ENCODE results near the gene PMEL. TPM values are rescaled to one million over a fixed set of nuclear protein-coding genes. Genes with fewer than 3 reads are reported as not detected.

Gene PMEL
- total RNA-seq, 3 donors from 2014 or later, result 0.13 to 0.41 TPM; not detected in 1

DNA sequence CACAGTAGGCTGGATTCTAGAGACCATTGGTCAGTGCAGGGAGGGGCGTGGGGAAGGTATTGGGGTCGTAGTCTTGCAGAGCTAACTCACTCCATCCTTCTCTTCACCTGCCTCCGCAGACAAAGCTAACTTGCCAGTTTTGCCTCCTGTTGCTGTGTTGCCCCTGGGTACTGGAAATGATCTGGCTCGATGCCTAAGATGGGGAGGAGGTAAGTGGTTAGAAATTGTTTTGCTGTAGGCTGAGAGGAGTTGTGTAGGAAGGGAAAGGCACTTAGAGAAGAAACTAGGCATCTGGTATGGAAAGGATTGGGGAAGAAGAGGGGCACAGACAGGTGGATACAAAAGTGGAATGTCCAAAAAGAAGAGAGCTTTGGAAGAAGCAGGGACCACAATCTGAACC, 23.8 kb downstream of the PMEL start:
- ATAC-seq, result no peak
- Mint-ChIP-seq H3K27me3 (ENCODE audit: low read depth) (no peaks in the 10 kb centered on the region), H3K36me3 (ENCODE audit: insufficient read depth) (peaks cover 64% of the 10 kb centered on the region), H3K4me1 (ENCODE audit: low read depth) (peaks cover 72% of the 10 kb centered on the region), H3K4me3 (no peak overlapping the region), H3K9me3 (no peaks in the 10 kb centered on the region)
- no peak for DNase-seq

DNA sequence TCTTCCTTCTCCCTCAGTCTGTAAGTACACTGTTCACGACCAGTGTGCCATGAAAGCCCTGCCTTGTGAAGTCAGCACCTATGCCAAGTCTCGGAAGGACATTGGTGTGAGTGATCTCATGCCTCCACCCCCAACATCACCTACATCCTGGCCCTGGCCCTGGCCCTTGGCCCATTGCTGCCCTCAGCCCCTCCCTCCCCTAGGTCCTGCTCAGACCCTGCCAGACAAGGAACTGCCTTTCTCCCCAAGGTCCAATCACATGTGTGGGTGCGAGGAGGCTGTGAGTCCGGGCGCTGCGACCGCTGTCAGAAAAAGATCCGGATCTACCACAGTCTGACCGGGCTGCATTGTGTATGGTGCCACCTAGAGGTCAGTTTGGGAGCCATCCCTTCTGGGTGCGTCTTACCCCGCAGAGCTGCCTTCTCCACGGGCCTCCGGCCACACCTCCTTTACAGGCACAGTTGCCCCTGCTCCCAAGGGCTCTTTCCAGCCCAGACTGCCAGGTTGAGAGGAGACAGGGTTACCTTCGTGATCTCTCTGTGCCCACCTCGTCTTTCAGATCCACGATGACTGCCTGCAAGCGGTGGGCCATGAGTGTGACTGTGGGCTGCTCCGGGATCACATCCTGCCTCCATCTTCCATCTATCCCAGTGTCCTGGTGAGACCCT, 25.6 kb downstream of the PMEL start:
- Mint-ChIP-seq H3K9me3 (no peaks in the 10 kb centered on the region), H3K4me3 (peak overlapping the region; percentile 27), H3K27me3 (ENCODE audit: low read depth) (no peaks in the 10 kb centered on the region), H3K4me1 (ENCODE audit: low read depth) (peaks cover 79% of the 10 kb centered on the region), H3K36me3 (ENCODE audit: insufficient read depth) (peaks cover 62% of the 10 kb centered on the region)
- DNase-seq, result peak; percentile 79
- ATAC-seq, result peak; percentile 87 to 88

DNA sequence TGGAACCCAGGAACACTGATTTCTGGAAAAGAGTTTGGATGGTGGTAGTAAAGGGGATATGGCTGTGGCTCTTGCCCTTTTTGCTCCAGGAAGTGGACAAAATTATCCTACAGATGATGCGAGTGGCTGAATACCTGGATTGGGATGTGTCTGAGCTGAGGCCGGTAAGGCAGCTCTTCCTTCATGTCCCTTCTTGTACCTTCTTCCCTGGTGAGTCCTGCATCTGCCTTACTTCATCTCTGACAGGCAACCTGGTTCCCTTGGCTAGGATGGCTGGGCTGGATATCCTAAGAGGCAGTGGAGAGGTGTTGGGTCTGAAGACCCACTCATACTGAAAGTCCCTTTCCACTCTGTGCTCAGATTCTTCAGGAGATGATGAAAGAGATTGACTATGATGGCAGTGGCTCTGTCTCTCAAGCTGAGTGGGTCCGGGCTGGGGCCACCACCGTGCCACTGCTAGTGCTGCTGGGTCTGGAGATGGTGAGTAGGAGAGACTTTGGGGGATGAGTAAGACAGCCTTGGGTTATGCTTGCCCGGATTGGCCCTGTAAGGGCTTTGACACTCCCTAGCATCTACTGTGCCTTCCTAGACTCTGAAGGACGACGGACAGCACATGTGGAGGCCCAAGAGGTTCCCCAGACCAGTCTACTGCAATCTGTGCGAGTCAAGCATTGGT, 26.9 kb downstream of the PMEL start:
- H3K36me3 Mint-ChIP-seq (ENCODE audit: insufficient read depth), result peaks cover 53% of the 10 kb centered on the region
- ATAC-seq, result peak; percentile 39
- H3K9me3 Mint-ChIP-seq, result no peaks in the 10 kb centered on the region
- H3K27me3 Mint-ChIP-seq (ENCODE audit: low read depth), result no peaks in the 10 kb centered on the region
- DNase-seq, result no peak
- H3K4me1 Mint-ChIP-seq (ENCODE audit: low read depth), result peaks cover 86% of the 10 kb centered on the region
- H3K4me3 Mint-ChIP-seq, result no peak overlapping the region

DNA sequence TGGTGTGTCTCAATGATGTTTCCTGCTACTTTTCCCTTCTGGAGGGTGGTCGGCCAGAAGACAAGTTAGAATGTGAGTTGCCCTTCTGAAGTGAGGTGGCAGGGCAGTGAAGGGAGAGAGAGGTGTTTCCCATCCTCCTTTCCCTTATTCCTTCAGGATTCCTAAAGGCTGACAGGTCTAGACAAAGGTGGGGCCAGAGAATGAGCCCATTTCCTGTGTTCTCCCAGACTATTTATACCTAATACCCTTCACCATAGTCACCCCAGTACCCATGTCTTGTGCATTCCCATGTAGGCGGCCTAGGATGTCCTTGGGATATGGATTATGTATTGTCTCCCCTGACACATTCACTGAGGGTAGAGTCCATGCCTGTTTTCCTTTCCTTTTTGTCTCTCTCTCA, 27.9 kb downstream of the PMEL start:
- no peaks in the 10 kb centered on the region for H3K27me3 Mint-ChIP-seq (ENCODE audit: low read depth)
- H3K9me3 Mint-ChIP-seq, result no peaks in the 10 kb centered on the region
- DNase-seq (no peak), ATAC-seq (no peak)
- H3K4me1 Mint-ChIP-seq (ENCODE audit: low read depth), result peaks cover 93% of the 10 kb centered on the region
- H3K36me3 Mint-ChIP-seq (ENCODE audit: insufficient read depth), result peaks cover 49% of the 10 kb centered on the region
- no peak overlapping the region for H3K4me3 Mint-ChIP-seq

- Mint-ChIP-seq H3K27me3 (ENCODE audit: low read depth) (no peaks in the 10 kb centered on the region), H3K4me3 (peak overlapping the region; percentile 98), H3K4me1 (ENCODE audit: low read depth) (peaks cover 86% of the 10 kb centered on the region), H3K9me3 (no peaks in the 10 kb centered on the region), H3K36me3 (ENCODE audit: insufficient read depth) (peaks cover 33% of the 10 kb centered on the region)
- peak; percentile 26 for DNase-seq
- peak; percentile 23 to 30 for ATAC-seq
These were observed 30.1 kb downstream of the PMEL start for GRCh38 chr12:55935738-55936151.

- Mint-ChIP-seq H3K4me1 (ENCODE audit: low read depth) (peaks cover 86% of the 10 kb centered on the region), H3K27me3 (ENCODE audit: low read depth) (no peaks in the 10 kb centered on the region)
These were observed 31.1 kb downstream of the PMEL start for GRCh38 chr12:55934773-55935172.

DNA sequence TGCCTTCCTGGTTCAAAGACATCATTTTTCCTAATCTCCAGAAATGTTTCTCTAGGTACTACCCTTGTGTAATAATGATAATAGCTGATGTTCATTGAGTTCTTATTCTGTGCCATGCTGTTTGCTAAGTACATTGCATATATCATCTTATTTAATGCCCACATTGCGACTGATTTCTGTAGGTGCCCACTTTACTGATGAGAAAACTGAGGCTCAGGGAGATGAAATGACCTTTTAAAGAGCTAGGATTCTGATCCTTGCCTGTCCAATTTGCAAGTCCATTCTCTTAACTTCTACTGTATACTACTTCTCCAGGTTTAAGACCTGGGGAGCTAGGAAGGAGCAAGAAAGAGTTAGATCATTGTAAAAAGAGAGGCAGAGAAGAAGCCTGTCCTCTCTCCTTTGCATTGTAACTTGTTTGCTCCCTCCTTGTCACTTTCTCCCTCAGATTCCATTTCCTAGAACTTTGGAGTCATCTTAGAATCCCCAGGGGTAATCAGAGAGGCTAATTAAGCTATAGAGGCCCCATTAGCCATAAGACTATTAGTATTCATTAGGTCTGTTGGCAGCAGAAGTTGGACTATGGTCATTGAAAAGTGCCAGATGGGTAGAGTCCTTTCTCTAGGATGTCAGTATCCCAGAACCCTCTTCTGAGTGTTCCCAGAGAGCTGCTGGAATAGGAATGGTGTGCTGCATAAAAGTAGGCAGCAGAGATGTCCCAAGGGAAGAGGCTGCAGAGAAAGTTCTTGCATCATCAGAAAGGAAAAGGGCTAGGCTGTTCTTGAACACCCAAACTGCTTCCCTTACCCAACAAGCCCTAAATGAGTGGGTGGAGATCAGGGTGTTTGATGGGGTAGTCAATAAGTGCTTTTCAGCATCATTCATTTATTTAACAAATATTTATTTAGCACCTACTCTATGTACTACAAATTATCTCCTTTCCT, 31.8 kb downstream of the PMEL start:
- peaks cover 86% of the 10 kb centered on the region for H3K4me1 Mint-ChIP-seq (ENCODE audit: low read depth)
- DNase-seq (no peak), ATAC-seq (no peak)
- no peaks in the 10 kb centered on the region for H3K27me3 Mint-ChIP-seq (ENCODE audit: low read depth)
- H3K9me3 Mint-ChIP-seq, result no peaks in the 10 kb centered on the region
- peak overlapping the region; percentile 98 for H3K4me3 Mint-ChIP-seq
- peaks cover 22% of the 10 kb centered on the region for H3K36me3 Mint-ChIP-seq (ENCODE audit: insufficient read depth)

More at GRCh38 chr12:55934773-55935172, 31.1 kb downstream of the PMEL start:
- ATAC-seq (no peak), DNase-seq (no peak)
- H3K9me3 Mint-ChIP-seq, result no peaks in the 10 kb centered on the region
- peak overlapping the region; percentile 98 for H3K4me3 Mint-ChIP-seq
- H3K36me3 Mint-ChIP-seq (ENCODE audit: insufficient read depth), result peaks cover 24% of the 10 kb centered on the region

GRCh38 chr12:55933169-55933798, 32.6 kb downstream of the PMEL start:
- no peak for DNase-seq
- Mint-ChIP-seq H3K4me3 (peak overlapping the region; percentile 98), H3K9me3 (no peaks in the 10 kb centered on the region), H3K36me3 (ENCODE audit: insufficient read depth) (peaks cover 16% of the 10 kb centered on the region), H3K4me1 (ENCODE audit: low read depth) (peaks cover 83% of the 10 kb centered on the region), H3K27me3 (ENCODE audit: low read depth) (no peaks in the 10 kb centered on the region)
- ATAC-seq, result no peak

- DNase-seq, result peak; percentile 42
- Mint-ChIP-seq H3K4me1 (ENCODE audit: low read depth) (peaks cover 79% of the 10 kb centered on the region), H3K36me3 (ENCODE audit: insufficient read depth) (peaks cover 14% of the 10 kb centered on the region), H3K9me3 (no peaks in the 10 kb centered on the region), H3K4me3 (peak overlapping the region; percentile 98), H3K27me3 (ENCODE audit: low read depth) (no peaks in the 10 kb centered on the region)
- ATAC-seq, result no peak
These were observed 33.3 kb downstream of the PMEL start for GRCh38 chr12:55932551-55932910.

- peak overlapping the region; percentile 98 for H3K4me3 Mint-ChIP-seq
- DNase-seq, result no peak
- no peaks in the 10 kb centered on the region for H3K9me3 Mint-ChIP-seq
- no peaks in the 10 kb centered on the region for H3K27me3 Mint-ChIP-seq (ENCODE audit: low read depth)
- no peak for ATAC-seq
- peaks cover 73% of the 10 kb centered on the region for H3K4me1 Mint-ChIP-seq (ENCODE audit: low read depth)
- peaks cover 8% of the 10 kb centered on the region for H3K36me3 Mint-ChIP-seq (ENCODE audit: insufficient read depth)
These were observed 33.9 kb downstream of the PMEL start for GRCh38 chr12:55931780-55932550.

GRCh38 chr12:55931317-55931779, 34.5 kb downstream of the PMEL start:
- Mint-ChIP-seq H3K9me3 (no peaks in the 10 kb centered on the region), H3K27me3 (ENCODE audit: low read depth) (no peaks in the 10 kb centered on the region), H3K4me1 (ENCODE audit: low read depth) (peaks cover 68% of the 10 kb centered on the region), H3K36me3 (ENCODE audit: insufficient read depth) (peaks cover 8% of the 10 kb centered on the region), H3K4me3 (peak overlapping the region; percentile 98)
- no peak for DNase-seq
- ATAC-seq, result no peak

GRCh38 chr12:55930771-55931316, 35.0 kb downstream of the PMEL start, which contains the start of gene DGKA:
DGKA (plus strand) TSS chr12:55931162; CDS start chr12:55936504, 5,342 bp downstream.
- peak; percentile 65 for DNase-seq
- peak; percentile 31 to 34 for ATAC-seq
- H3K9me3 Mint-ChIP-seq, result no peaks in the 10 kb centered on the region
- H3K4me1 Mint-ChIP-seq (ENCODE audit: low read depth), result peaks cover 66% of the 10 kb centered on the region
- H3K27me3 Mint-ChIP-seq (ENCODE audit: low read depth), result no peaks in the 10 kb centered on the region
- peak within 1 kb of the TSS; percentile 98 for H3K4me3 Mint-ChIP-seq
- peaks cover 4% of the 10 kb centered on the region for H3K36me3 Mint-ChIP-seq (ENCODE audit: insufficient read depth)

GRCh38 chr12:55929306-55929791, 36.5 kb downstream of the PMEL start:
- Mint-ChIP-seq H3K9me3 (no peaks in the 10 kb centered on the region), H3K27me3 (ENCODE audit: low read depth) (no peaks in the 10 kb centered on the region), H3K36me3 (ENCODE audit: insufficient read depth) (peaks cover 9% of the 10 kb centered on the region), H3K4me3 (peak overlapping the region; percentile 98), H3K4me1 (ENCODE audit: low read depth) (peaks cover 63% of the 10 kb centered on the region)
- peak; percentile 79 for DNase-seq
- ATAC-seq, result peak; percentile 46 to 51
